ENCODE results near the gene NCAPH2.

GRCh38 chr22:50537765-50538164, 29.7 kb downstream of the NCAPH2 start:
- TF ChIP-seq GATA3 (IDR thresholded peaks at IDR 0.05; ENCODE audit: low read depth, low read length): no peak
- TF ChIP-seq GATA2 (IDR thresholded peaks at IDR 0.05; ENCODE audit: low read depth, low read length): no peak
